ENCODE data around the gene MARCHF3.
"Not testable (repeated sequence)": the region's sequence is repeated elsewhere in the genome, so short reads cannot be mapped to it uniquely, and the experiment has no call there.

The MARCHF3 gene

GRCh38 chr5:126947146-126948010 is 83.0 kb downstream of the MARCHF3 start:
- no peak for DNase-seq

- not testable (repeated sequence) for DNase-seq
Observed at GRCh38 chr5:126942908-126943307, 87.5 kb downstream of the MARCHF3 start.

GRCh38 chr5:126941403-126941802 is 89.0 kb downstream of the MARCHF3 start:
- no peak for DNase-seq

GRCh38 chr5:126939887-126940286 is 90.5 kb downstream of the MARCHF3 start:
- DNase-seq: no peak

GRCh38 chr5:126938466-126938865 is 91.9 kb downstream of the MARCHF3 start:
- no peak for DNase-seq

- no peak for DNase-seq
Observed at GRCh38 chr5:126937771-126938170, 92.6 kb downstream of the MARCHF3 start.

GRCh38 chr5:126936775-126937418 is 93.5 kb downstream of the MARCHF3 start:
- DNase-seq: no peak

GRCh38 chr5:126931963-126932660 is 98.2 kb downstream of the MARCHF3 start:
- DNase-seq: no peak

GRCh38 chr5:126928041-126928440 is 102.3 kb downstream of the MARCHF3 start:
- DNase-seq: no peak

GRCh38 chr5:126927429-126927828 is 102.9 kb downstream of the MARCHF3 start:
- DNase-seq: no peak

- DNase-seq: no peak
Observed at GRCh38 chr5:126926187-126926586, 104.2 kb downstream of the MARCHF3 start.

GRCh38 chr5:126925482-126925881 is 104.9 kb downstream of the MARCHF3 start:
- DNase-seq: no peak

- no peak for DNase-seq
Observed at GRCh38 chr5:126924331-126925033, 105.9 kb downstream of the MARCHF3 start.

- no peak for DNase-seq
Observed at GRCh38 chr5:126921241-126922091, 108.9 kb downstream of the MARCHF3 start.

GRCh38 chr5:126920291-126920690 is 110.1 kb downstream of the MARCHF3 start:
- DNase-seq: no peak

GRCh38 chr5:126919566-126919965 is 110.8 kb downstream of the MARCHF3 start:
- DNase-seq: no peak

- no peak for DNase-seq
Observed at GRCh38 chr5:126918615-126918957, 111.8 kb downstream of the MARCHF3 start.

- DNase-seq: peak; percentile 87
Observed at GRCh38 chr5:126917918-126918614, 112.3 kb downstream of the MARCHF3 start.

GRCh38 chr5:126915496-126915895 is 114.9 kb downstream of the MARCHF3 start:
- DNase-seq: no peak

GRCh38 chr5:126914801-126915436 is 115.4 kb downstream of the MARCHF3 start:
- no peak for DNase-seq

GRCh38 chr5:126912616-126913200 is 117.7 kb downstream of the MARCHF3 start:
- DNase-seq: no peak
